Pancreas (tissue), 10 donors: ENCODE measurements around the gene LINC01488. TPM values are rescaled to one million over a fixed set of nuclear protein-coding genes. Genes with fewer than 3 reads are reported as not detected.

Source experiments
- ATAC-seq, 4 donors: fragments of 200-7000 bp; cut with Tn5 transposase; one replicate each; pipeline versions ENCODE4 v1.8.0 to v1.9.1; 2020; ENCODE audit warnings: mild to moderate bottlenecking in 4 of 4, moderate library complexity in 4 of 4
- DNase-seq, 6 donors: peaks; one replicate each; pipeline ENCODE4 v3.0.0-alpha.2; 2020
- FAIRE-seq: peaks from 2 replicates; lab custom pipeline; 2012; peaks lifted over from hg19 to GRCh38; lab: Jason Lieb, UNC
- H3K27ac ChIP-seq, 4 donors: fragments of 200-600 bp; sonication (generic); 1 replicate in 3 of 4; 2 replicates in 1 of 4; pipeline versions ENCODE4 v1.5.0 to v1.8.0; 2020
- H3K27me3 ChIP-seq, 4 donors: fragments of 200-600 bp; one replicate each; pipeline ENCODE4 v1.8.0; 2021
- H3K36me3 ChIP-seq, 3 donors: fragments of 200-600 bp; sonication (generic) in 1 of 3; one replicate each; pipeline versions ENCODE4 v1.5.0 to v1.8.0; 2020 to 2021
- H3K4me1 ChIP-seq, 3 donors: fragments of 200-600 bp; one replicate each; pipeline ENCODE4 v1.8.0; 2021
- H3K4me3 ChIP-seq, 4 donors: fragments of 200-600 bp; sonication (generic) in 2 of 4; one replicate each; pipeline versions ENCODE4 v1.5.0 to v1.8.0; 2020 to 2021
- H3K9me3 ChIP-seq, 4 donors: fragments of 200-600 bp; one replicate each; pipeline ENCODE4 v1.8.0; 2021
- CTCF ChIP-seq, 4 donors: fragments of 200-600 bp; sonication (generic) in 3 of 4; IDR thresholded peaks; one replicate each; pipeline versions ENCODE4 v1.5.0 to v1.8.0; 2021; ENCODE audit warnings: antibody characterized with exemption in 4 of 4
- WGBS, 2 donors: extraction: QIAGEN DNeasy Blood & Tissue Kit; methylation state at CpG; one replicate each; pipeline ENCODE4 v1.1.7; 2013; 5-methylcytosine and 5-hydroxymethylcytosine counted together
- intact Hi-C, 3 donors: fragments of 100-400 bp; cut with DNase I; formaldehyde crosslinking; loops; one replicate each; pipeline versions ENCODE4 v1.11.1 to v1.14.2; 2022
- polyA plus RNA-seq, 2 donors: library from polyadenylated mRNA; stranded (reverse); fragments of 200-250 nt; gene quantifications; one replicate each; pipeline ENCODE4 v1.2.3, GENCODE V29; 2013
- total RNA-seq, 6 donors: library from RNA; stranded (reverse); fragmentation: NEBNext Ultra II Directional in 4 of 6; extraction: Animal tissue kit (Norgen Biotek cat#: 25700) in 4 of 6; gene quantifications; one replicate each; pipeline versions ENCODE4 v1.2.1 to v1.2.4, GENCODE V29; 2021 to 2023
- donor health status: healthy with polysubstance abuse.
- donor health status: DM: no; HTN: no; CAD: no; lungs with moderate emphysema.
- donor health status: DM: no; HTN: no; CAD: no.
- donor health status: control.
- donor health status: control.
- donor health status: Bipolar disorder and iron deficiency.
- donor health status: DM: yes; HTN: yes; CAD: no.
- donor health status: DM: no; HTN: no; CAD: no.
- donor health status: DM: no; HTN: no; CAD: no.
- donor health status: DM: yes; HTN: yes; CAD: no.

Gene LINC01488
- total and polyA plus RNA-seq, 8 donors = not detected

GRCh38 chr11:69473276-69473845 is 8.1 kb upstream of the LINC01488 start:
- FAIRE-seq (no peak), DNase-seq (peak in 1 of 6 donors; percentile 7), ATAC-seq (no peak)
- Histone ChIP-seq H3K27ac (no peak overlapping the region), H3K4me3 (no peak overlapping the region), H3K27me3 (no peaks in the 10 kb centered on the region), H3K9me3 (no peaks in the 10 kb centered on the region), H3K36me3 (no peaks in the 10 kb centered on the region), H3K4me1 (no peaks in the 10 kb centered on the region)
- 84 to 98% methylated on average over 5 of the region's 5 CpGs for WGBS, 2 donors
- TF ChIP-seq CTCF (IDR thresholded peaks at IDR 0.05) = no peak
- intact Hi-C loops = no loop called here

- H3K27ac ChIP-seq = no peak overlapping the region
- no peaks in the 10 kb centered on the region for H3K36me3 ChIP-seq
- no peaks in the 10 kb centered on the region for H3K4me1 ChIP-seq
- no peaks in the 10 kb centered on the region for H3K27me3 ChIP-seq
- no peak for TF ChIP-seq CTCF (IDR thresholded peaks at IDR 0.05)
- FAIRE-seq (no peak), ATAC-seq (no peak), DNase-seq (no peak)
- no peaks in the 10 kb centered on the region for H3K9me3 ChIP-seq
- 88 to 92% methylated on average over 9 of the region's 9 CpGs for WGBS, 2 donors
- no peak overlapping the region for H3K4me3 ChIP-seq
- intact Hi-C loops = no loop called here
These were observed 6.7 kb upstream of the LINC01488 start for GRCh38 chr11:69474736-69475135.

GRCh38 chr11:69475141-69475865 is 6.2 kb upstream of the LINC01488 start:
- H3K9me3 ChIP-seq = no peaks in the 10 kb centered on the region
- H3K27ac ChIP-seq = no peak overlapping the region
- H3K27me3 ChIP-seq = no peaks in the 10 kb centered on the region
- ATAC-seq (no peak), FAIRE-seq (no peak), DNase-seq (peak in 2 of 6 donors; percentile 19 to 29)
- H3K4me1 ChIP-seq = no peaks in the 10 kb centered on the region
- no peaks in the 10 kb centered on the region for H3K36me3 ChIP-seq
- intact Hi-C loops = no loop called here
- no peak overlapping the region for H3K4me3 ChIP-seq
- WGBS, 2 donors = 85 to 92% methylated on average over 19 of the region's 19 CpGs
- no peak for TF ChIP-seq CTCF (IDR thresholded peaks at IDR 0.05)

- Histone ChIP-seq H3K36me3 (no peaks in the 10 kb centered on the region), H3K4me1 (no peaks in the 10 kb centered on the region), H3K9me3 (no peaks in the 10 kb centered on the region), H3K4me3 (no peak overlapping the region), H3K27ac (no peak overlapping the region), H3K27me3 (no peaks in the 10 kb centered on the region)
- ATAC-seq (no peak), FAIRE-seq (no peak), DNase-seq (peak in 2 of 6 donors; percentile 22 to 46)
- TF ChIP-seq CTCF (IDR thresholded peaks at IDR 0.05) = no peak
- WGBS, 2 donors = 83 to 87% methylated on average over 24 of the region's 24 CpGs
- intact Hi-C loops = no loop called here
These were observed 5.5 kb upstream of the LINC01488 start for GRCh38 chr11:69475866-69476471.
